K562 (cell line): ENCODE measurements around the gene ATP5MK. TPM values are rescaled to one million over a fixed set of nuclear protein-coding genes. Genes with fewer than 3 reads are reported as not detected.

ENCODE experiments used
- ATAC-seq: fragments of 200-7000 bp; cut with Tn5 transposase; 3 replicates; pipeline ENCODE4 v1.9.1; 2020; ENCODE audit warnings: moderate library complexity
- BruUV-seq: library from RNA; stranded (reverse); fragments of 400-500 nt; replicated peaks from 2 replicates; lab custom pipeline; 2021; lab: Mats Ljungman, UMichigan
- CTCF ChIA-PET: fragments of 300-600 bp; formaldehyde crosslinking; extraction: SDS; loops from one replicate; lab custom pipeline; 2021; ENCODE audit warnings: low intra/inter-chr PET ratio; lab: Yijun Ruan, JAX
- POLR2A ChIA-PET: fragments of 300-600, 350-650 bp; sonication (Branson Sonifier 250); formaldehyde crosslinking; extraction: SDS; loops from one replicate; lab custom pipeline; 2021; ENCODE audit warnings: antibody characterized with exemption, inconsistent platforms; lab: Yijun Ruan, JAX
- DNase-seq, 4 experiments: peaks; one replicate each; pipeline versions ENCODE4 v3.0.0 to v3.0.0-alpha.2; 2011 to 2018; ENCODE audit warnings: low spot score in 3 of 4, mixed read lengths in 3 of 4; ENCODE audit errors: extremely low read depth in 1 of 4
- FAIRE-seq: peaks from 2 replicates; lab custom pipeline; 2011; peaks lifted over from hg19 to GRCh38; lab: Jason Lieb, UNC
- H2AFZ ChIP-seq: 2 replicates; pipeline ENCODE4 v1.6.0; 2011; ENCODE audit warnings: low read depth, low read length, control low read depth, inconsistent platforms
- H3K27ac ChIP-seq: fragments of 200-600 bp; 3 replicates; pipeline ENCODE4 v1.8.0; 2011; ENCODE audit warnings: low read depth, mild to moderate bottlenecking, control low read depth, inconsistent platforms, low read length, moderate library complexity, mixed read lengths; ENCODE audit errors: extremely low read depth
- H3K27me3 ChIP-seq, 2 experiments: fragments of 300-600 bp in 1 of 2; 2 replicates in 1 of 2; 3 replicates in 1 of 2; pipeline versions ENCODE4 v1.6.0 to v1.8.0; 2011; ENCODE audit warnings: inconsistent platforms in 2 of 2, low read length in 2 of 2, mild to moderate bottlenecking in 1 of 2, mixed read lengths in 1 of 2, moderate library complexity in 1 of 2; ENCODE audit not compliant: control insufficient read depth in 2 of 2, insufficient read depth in 2 of 2
- H3K36me3 ChIP-seq: fragments of 300-600 bp; 3 replicates; pipeline ENCODE4 v1.8.0; 2011; ENCODE audit warnings: mild to moderate bottlenecking, low read length, inconsistent platforms; ENCODE audit not compliant: control insufficient read depth, insufficient read depth
- H3K4me1 ChIP-seq, 2 experiments: fragments of 200-600 bp in 1 of 2; replicated peaks in 1 of 2; 2 replicates in 1 of 2; 3 replicates in 1 of 2; pipeline versions ENCODE4 v1.5.1 to v1.8.0; 2011; ENCODE audit warnings: inconsistent platforms in 2 of 2, low read length in 2 of 2, mild to moderate bottlenecking in 1 of 2, mixed read lengths in 1 of 2, moderate library complexity in 1 of 2; ENCODE audit not compliant: control insufficient read depth in 2 of 2, insufficient read depth in 2 of 2
- H3K4me2 ChIP-seq: 2 replicates; pipeline ENCODE4 v1.6.1; 2011; ENCODE audit warnings: low read length, control low read depth, inconsistent platforms, mixed read lengths; ENCODE audit not compliant: insufficient read depth
- H3K4me3 ChIP-seq: fragments of 200-600 bp; sonication (generic), shearing (Covaris generic); 2 replicates; pipeline ENCODE4 v1.5.1; 2016; ENCODE audit warnings: control low read depth, inconsistent platforms
- H3K79me2 ChIP-seq: fragments of 200-600 bp; 3 replicates; pipeline ENCODE4 v1.8.0; 2011; ENCODE audit warnings: low read length, inconsistent platforms; ENCODE audit not compliant: control insufficient read depth, insufficient read depth
- H3K9ac ChIP-seq, 2 experiments: 2 replicates each; pipeline versions ENCODE4 v1.6.0 to v1.6.1; 2011; ENCODE audit warnings: low read depth in 2 of 2, low read length in 2 of 2, control low read depth in 1 of 2, inconsistent platforms in 1 of 2, mild to moderate bottlenecking in 1 of 2, mixed read lengths in 1 of 2; ENCODE audit not compliant: insufficient read depth in 1 of 2
- H3K9me1 ChIP-seq: one replicate; pipeline ENCODE4 v1.6.0; 2011; ENCODE audit warnings: inconsistent platforms, mild to moderate bottlenecking, low read length, moderate library complexity; ENCODE audit not compliant: control insufficient read depth, insufficient read depth
- H3K9me3 ChIP-seq: replicated peaks from 2 replicates; pipeline ENCODE4 v1.5.1; 2011; ENCODE audit warnings: low read depth, low read length, inconsistent platforms; ENCODE audit not compliant: control insufficient read depth, insufficient read depth
- H4K20me1 ChIP-seq: replicated peaks from 2 replicates; pipeline ENCODE4 v1.6.1; 2011; ENCODE audit warnings: low read length, inconsistent platforms, mixed read lengths; ENCODE audit not compliant: control insufficient read depth, insufficient read depth
- DNMT1 ChIP-seq: fragments of 450-650 bp; IDR thresholded peaks from 2 replicates; pipeline ENCODE4 v1.6.1; 2016; ENCODE audit warnings: antibody characterized with exemption, mild to moderate bottlenecking
- PRPF4 ChIP-seq: fragments of 200-400 bp; formaldehyde crosslinking; IDR thresholded peaks from one replicate; pipeline ENCODE4 v1.6.1; 2017; ENCODE audit warnings: low read length, low read depth, mild to moderate bottlenecking; ENCODE audit not compliant: insufficient read depth, poor library complexity, severe bottlenecking
- SRF ChIP-seq, 2 experiments: fragments of 250-450, 450-650 bp in 1 of 2; sonication (Bioruptor Pico) in 1 of 2; sonication (generic) in 1 of 2; formaldehyde crosslinking; IDR thresholded peaks; 2 replicates each; pipeline versions ENCODE4 v1.5.0 to v1.5.1; 2020 to 2022; ENCODE audit warnings: mild to moderate bottlenecking in 1 of 2, missing genetic modification reagents in 1 of 2
- WGBS: fragments of 100-300 bp; shearing (Covaris generic); methylation state at CpG from one replicate; pipeline ENCODE4 v1.1.6; 2016; ENCODE audit warnings: low coverage, mixed read lengths; ENCODE audit not compliant: insufficient coverage; ENCODE audit errors: missing lambda C conversion rate; 5-methylcytosine and 5-hydroxymethylcytosine counted together
- in situ Hi-C: fragments of 300-500 bp; cut with MboI; formaldehyde crosslinking; loops from 4 replicates; pipeline ENCODE4 v1.15.0; 2018; ENCODE audit warnings: inconsistent platforms, mixed read lengths
- intact Hi-C: fragments of 100-400 bp; cut with micrococcal nuclease; formaldehyde crosslinking; loops from 2 replicates; pipeline ENCODE4 v1.14.2; 2022
- polyA plus RNA-seq, 8 experiments: library from polyadenylated mRNA; depleted of rRNA in 4 of 8; stranded (reverse) in 5 of 8; unstranded in 3 of 8; fragments of >200 nt; fragmentation: Nextera tagmentation in 2 of 8; fragmentation: Illumina TruSeq in 1 of 8; extraction: Ambion mirVana in 2 of 8; extraction: Trizol in 1 of 8; gene quantifications; 2 replicates each; pipeline versions ENCODE4 v1.2.1 to v1.2.3, GENCODE V29; 2011 to 2014; ENCODE audit warnings: inconsistent platforms in 1 of 8, missing spikeins in 1 of 8
- total RNA-seq, 7 experiments: library from RNA; depleted of rRNA in 6 of 7; stranded (reverse); fragments of >200 nt in 6 of 7; fragmentation: Illumina TruSeq in 2 of 7; extraction: Trizol in 2 of 7; gene quantifications; 2 replicates each; pipeline versions ENCODE4 v1.2.1 to v1.2.3, GENCODE V29; 2011 to 2021; ENCODE audit warnings: low replicate concordance in 1 of 7
- TF ChIP-seq, protein P1 (sequence below), 2 experiments: fragments of 450-650 bp; IDR thresholded peaks; 2 replicates each; pipeline ENCODE4 v1.6.1; 2018; ENCODE audit warnings: mild to moderate bottlenecking in 2 of 2, low read depth in 1 of 2; ENCODE audit not compliant: partially characterized antibody in 2 of 2

The ATP5MK gene
- total and polyA plus RNA-seq, 9 of the 15 experiments (the other 6 are each of a cell fraction or from before 2014, with no cell fraction given): 182 to 1,810 (median 741) TPM

GRCh38 chr10:103415581-103415980, 19.3 kb upstream of the ATP5MK start:
- ChIA-PET CTCF (no interaction called here), POLR2A (no interaction called here)
- in situ Hi-C loops (no loop called here), intact Hi-C loops (loop anchor here (10.0 kb wide), 1 partner anchor 149 kb away; no protein-coding TSS in a partner anchor)
- no peak overlapping the region for H3K27ac ChIP-seq
- no peaks in the 10 kb centered on the region for H4K20me1 ChIP-seq
- FAIRE-seq: no peak
- no peak overlapping the region for H3K9ac ChIP-seq
- DNase-seq: no peak
- H2AFZ ChIP-seq: no peak overlapping the region
- peaks cover 90% of the 10 kb centered on the region for H3K36me3 ChIP-seq
- no peaks in the 10 kb centered on the region for H3K4me1 ChIP-seq
- no peaks in the 10 kb centered on the region for H3K9me1 ChIP-seq
- H3K79me2 ChIP-seq: no peaks in the 10 kb centered on the region
- no peak overlapping the region for H3K4me3 ChIP-seq
- no peaks in the 10 kb centered on the region for H3K9me3 ChIP-seq
- BruUV-seq: no TSS peak
- TF ChIP-seq SRF (CRISPR knock-in tag; IDR thresholded peaks at IDR 0.05): no peak
- TF ChIP-seq, protein P1, sequence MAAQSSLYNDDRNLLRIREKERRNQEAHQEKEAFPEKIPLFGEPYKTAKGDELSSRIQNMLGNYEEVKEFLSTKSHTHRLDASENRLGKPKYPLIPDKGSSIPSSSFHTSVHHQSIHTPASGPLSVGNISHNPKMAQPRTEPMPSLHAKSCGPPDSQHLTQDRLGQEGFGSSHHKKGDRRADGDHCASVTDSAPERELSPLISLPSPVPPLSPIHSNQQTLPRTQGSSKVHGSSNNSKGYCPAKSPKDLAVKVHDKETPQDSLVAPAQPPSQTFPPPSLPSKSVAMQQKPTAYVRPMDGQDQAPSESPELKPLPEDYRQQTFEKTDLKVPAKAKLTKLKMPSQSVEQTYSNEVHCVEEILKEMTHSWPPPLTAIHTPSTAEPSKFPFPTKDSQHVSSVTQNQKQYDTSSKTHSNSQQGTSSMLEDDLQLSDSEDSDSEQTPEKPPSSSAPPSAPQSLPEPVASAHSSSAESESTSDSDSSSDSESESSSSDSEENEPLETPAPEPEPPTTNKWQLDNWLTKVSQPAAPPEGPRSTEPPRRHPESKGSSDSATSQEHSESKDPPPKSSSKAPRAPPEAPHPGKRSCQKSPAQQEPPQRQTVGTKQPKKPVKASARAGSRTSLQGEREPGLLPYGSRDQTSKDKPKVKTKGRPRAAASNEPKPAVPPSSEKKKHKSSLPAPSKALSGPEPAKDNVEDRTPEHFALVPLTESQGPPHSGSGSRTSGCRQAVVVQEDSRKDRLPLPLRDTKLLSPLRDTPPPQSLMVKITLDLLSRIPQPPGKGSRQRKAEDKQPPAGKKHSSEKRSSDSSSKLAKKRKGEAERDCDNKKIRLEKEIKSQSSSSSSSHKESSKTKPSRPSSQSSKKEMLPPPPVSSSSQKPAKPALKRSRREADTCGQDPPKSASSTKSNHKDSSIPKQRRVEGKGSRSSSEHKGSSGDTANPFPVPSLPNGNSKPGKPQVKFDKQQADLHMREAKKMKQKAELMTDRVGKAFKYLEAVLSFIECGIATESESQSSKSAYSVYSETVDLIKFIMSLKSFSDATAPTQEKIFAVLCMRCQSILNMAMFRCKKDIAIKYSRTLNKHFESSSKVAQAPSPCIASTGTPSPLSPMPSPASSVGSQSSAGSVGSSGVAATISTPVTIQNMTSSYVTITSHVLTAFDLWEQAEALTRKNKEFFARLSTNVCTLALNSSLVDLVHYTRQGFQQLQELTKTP (IDR thresholded peaks at IDR 0.05; ENCODE audit: low read depth in 1 of 2, partially characterized antibody in 2 of 2): no peak
- TF ChIP-seq DNMT1: no peak
- TF ChIP-seq PRPF4: no peak
- WGBS: 79% methylated on average over 7 of the region's 8 CpGs
- ATAC-seq: no peak
- no peak overlapping the region for H3K4me2 ChIP-seq
- no peaks in the 10 kb centered on the region for H3K27me3 ChIP-seq
